Activated naive CD4-positive, alpha-beta T cell treated with anti-CD3 and anti-CD28 coated beads for 36 hours (primary cell): ENCODE measurements around the gene GLS. TPM values are rescaled to one million over a fixed set of nuclear protein-coding genes. Genes with fewer than 3 reads are reported as not detected.

Source experiments
- CTCF ChIA-PET: fragments of 350-600 bp; sonication (Branson Sonifier 250); formaldehyde crosslinking; loops from one replicate; lab custom pipeline; 2021; ENCODE audit warnings: antibody characterized with exemption; lab: Charles Lee
- DNase-seq: peaks from one replicate; pipeline ENCODE4 v3.0.0-alpha.2; 2020
- H3K27ac Mint-ChIP-seq: one replicate; pipeline ENCODE4 v1.8.0; 2021; ENCODE audit warnings: mild to moderate bottlenecking, mixed read lengths
- H3K27me3 Mint-ChIP-seq: one replicate; pipeline ENCODE4 v1.8.0; 2021; ENCODE audit warnings: low read depth, mixed read lengths
- H3K36me3 Mint-ChIP-seq: one replicate; pipeline ENCODE4 v1.8.0; 2021; ENCODE audit warnings: low read depth, mixed read lengths
- H3K4me1 Mint-ChIP-seq: one replicate; pipeline ENCODE4 v1.8.0; 2021; ENCODE audit warnings: low read depth, mixed read lengths
- H3K4me3 Mint-ChIP-seq: one replicate; pipeline ENCODE4 v1.8.0; 2021; ENCODE audit warnings: mild to moderate bottlenecking, moderate library complexity, mixed read lengths
- H3K9me3 Mint-ChIP-seq: one replicate; pipeline ENCODE4 v1.8.0; 2021; ENCODE audit warnings: mixed read lengths
- intact Hi-C: fragments of 100-400 bp; cut with micrococcal nuclease; formaldehyde crosslinking; loops from one replicate; pipeline ENCODE4 v1.15.1; 2023
- total RNA-seq, 2 experiments: library from RNA; stranded (reverse); gene quantifications; one replicate each; pipeline ENCODE4 v1.2.3, GENCODE V29; 2021

The GLS gene
- total RNA-seq, 2 experiments from 2014 or later, result 248 to 255 TPM

DNA sequence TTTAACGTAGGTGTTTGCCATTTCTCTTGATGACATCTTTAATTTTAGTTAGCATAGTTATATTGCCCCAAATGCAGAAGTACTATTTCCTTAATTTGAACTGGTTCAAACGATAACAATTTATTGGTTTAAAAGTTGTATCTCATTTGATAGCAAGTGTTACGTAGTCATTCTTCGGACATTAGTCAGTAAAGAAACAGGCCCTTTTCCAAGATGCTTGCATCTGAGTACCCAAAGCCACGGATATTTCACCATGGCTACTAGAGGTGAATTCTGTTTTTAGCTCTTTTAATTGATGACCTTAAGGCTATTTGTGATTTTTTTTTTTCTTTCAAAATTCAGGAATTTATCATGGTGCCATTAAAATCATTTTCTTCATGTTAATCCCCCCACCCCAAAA lies 32.1 kb downstream of the GLS start:
- Mint-ChIP-seq H3K9me3 (no peaks in the 10 kb centered on the region), H3K27ac (no peak overlapping the region), H3K4me3 (no peak overlapping the region), H3K4me1 (peaks cover 55% of the 10 kb centered on the region), H3K36me3 (peaks cover 49% of the 10 kb centered on the region), H3K27me3 (no peaks in the 10 kb centered on the region)
- CTCF ChIA-PET, result interaction anchor here (0.8 to 1.1 kb wide), 2 partner anchors 30 to 62 kb away, joined by 4 to 7 read pairs; no protein-coding TSS in a partner anchor
- intact Hi-C loops, result loop anchor here (1.0 kb wide), 4 partner anchors 25 to 190 kb away; no protein-coding TSS in a partner anchor
- DNase-seq, result no peak

- no peak overlapping the region for H3K27ac Mint-ChIP-seq
- no peak overlapping the region for H3K4me3 Mint-ChIP-seq
- H3K9me3 Mint-ChIP-seq, result no peaks in the 10 kb centered on the region
- peaks cover 55% of the 10 kb centered on the region for H3K36me3 Mint-ChIP-seq
- no peak for DNase-seq
- H3K27me3 Mint-ChIP-seq, result no peaks in the 10 kb centered on the region
- H3K4me1 Mint-ChIP-seq, result peaks cover 63% of the 10 kb centered on the region
- CTCF ChIA-PET, result interaction anchor here (1.0 to 1.2 kb wide), 2 partner anchors 10 to 34 kb away, joined by 3 to 5 read pairs; no protein-coding TSS in a partner anchor
- intact Hi-C loops, result no loop called here
These were observed 33.1 kb downstream of the GLS start for GRCh38 chr2:190913725-190914124.

GRCh38 chr2:190916829-190917228 lies 36.2 kb downstream of the GLS start:
- no peaks in the 10 kb centered on the region for H3K27me3 Mint-ChIP-seq
- CTCF ChIA-PET, result interaction anchor here (0.6 kb wide), 1 partner anchor 66 kb away, joined by 3 read pairs; no protein-coding TSS in a partner anchor
- peaks cover 47% of the 10 kb centered on the region for H3K4me1 Mint-ChIP-seq
- H3K27ac Mint-ChIP-seq, result no peak overlapping the region
- H3K4me3 Mint-ChIP-seq, result no peak overlapping the region
- intact Hi-C loops, result no loop called here
- H3K36me3 Mint-ChIP-seq, result peaks cover 47% of the 10 kb centered on the region
- no peaks in the 10 kb centered on the region for H3K9me3 Mint-ChIP-seq
- no peak for DNase-seq

DNA sequence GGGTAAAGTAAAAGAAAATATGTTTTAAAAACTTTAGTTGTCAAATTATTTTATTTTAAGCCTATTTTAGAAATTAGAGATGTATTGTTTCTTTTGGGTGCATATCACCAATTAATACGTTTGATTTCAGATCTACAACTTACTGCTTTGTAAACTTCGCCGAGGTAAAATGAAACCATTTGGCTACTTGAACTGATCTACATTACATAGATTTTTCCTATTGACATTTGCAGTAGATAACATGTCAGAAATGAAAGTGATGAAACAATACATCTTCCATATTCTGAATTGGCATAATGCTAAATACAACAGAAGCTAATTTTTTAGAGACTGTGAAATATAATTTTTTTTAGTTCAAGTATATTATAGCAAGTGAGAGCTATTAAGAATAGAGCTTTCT lies 39.5 kb downstream of the GLS start:
- Mint-ChIP-seq H3K27me3 (no peaks in the 10 kb centered on the region), H3K36me3 (peaks cover 52% of the 10 kb centered on the region), H3K9me3 (no peaks in the 10 kb centered on the region), H3K4me3 (no peak overlapping the region), H3K27ac (no peak overlapping the region), H3K4me1 (peaks cover 45% of the 10 kb centered on the region)
- CTCF ChIA-PET, result interaction anchor here (1.3 kb wide), 1 partner anchor 70 kb away, joined by 3 read pairs; no protein-coding TSS in a partner anchor
- intact Hi-C loops, result no loop called here
- DNase-seq, result no peak

DNA sequence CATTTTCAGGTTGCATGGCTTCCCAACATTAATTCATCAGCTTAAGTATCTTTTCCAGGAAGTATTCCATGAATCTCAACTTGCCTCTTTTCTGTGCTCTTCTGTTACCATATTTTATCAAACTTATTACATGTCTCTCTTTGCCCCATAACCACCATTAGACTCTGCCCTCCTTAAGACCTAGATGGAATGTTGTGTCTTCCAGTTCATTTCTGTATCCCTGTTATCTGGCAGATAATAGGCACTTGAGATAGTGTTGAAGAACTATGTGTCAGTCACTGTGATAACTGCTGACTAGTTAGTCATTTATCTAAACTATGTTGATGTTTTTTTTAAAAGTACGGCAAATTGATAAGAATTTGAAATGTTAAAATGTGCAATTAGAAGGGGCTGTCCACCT lies 41.8 kb downstream of the GLS start:
- Mint-ChIP-seq H3K9me3 (no peaks in the 10 kb centered on the region), H3K27ac (no peak overlapping the region), H3K4me1 (peaks cover 30% of the 10 kb centered on the region), H3K4me3 (no peak overlapping the region), H3K36me3 (peaks cover 44% of the 10 kb centered on the region), H3K27me3 (no peaks in the 10 kb centered on the region)
- intact Hi-C loops, result loop anchor here (2.0 kb wide), 1 partner anchor 78 kb away; no protein-coding TSS in a partner anchor
- no peak for DNase-seq
- CTCF ChIA-PET, result no interaction called here

DNA sequence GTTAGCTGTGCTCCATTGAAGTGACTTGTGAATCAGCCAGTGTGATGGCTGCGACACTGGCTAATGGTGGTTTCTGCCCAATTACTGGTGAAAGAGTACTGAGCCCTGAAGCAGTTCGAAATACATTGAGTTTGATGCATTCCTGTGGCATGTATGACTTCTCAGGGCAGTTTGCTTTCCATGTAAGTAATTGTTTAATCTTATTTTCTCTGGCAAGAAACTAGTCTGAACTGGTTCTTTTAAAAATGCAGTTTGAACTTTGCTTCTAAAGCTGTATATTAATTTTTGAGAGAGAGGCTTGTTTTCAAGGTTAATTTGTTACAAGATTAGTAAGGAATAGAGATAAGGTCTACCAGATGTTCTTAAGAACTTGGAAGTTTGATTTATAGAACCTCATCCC lies 46.7 kb downstream of the GLS start:
- no peak overlapping the region for H3K4me3 Mint-ChIP-seq
- CTCF ChIA-PET, result interaction anchor here (0.7 kb wide), 1 partner anchor 76 kb away, joined by 4 read pairs; no protein-coding TSS in a partner anchor
- H3K27me3 Mint-ChIP-seq, result no peaks in the 10 kb centered on the region
- intact Hi-C loops, result no loop called here
- no peak overlapping the region for H3K27ac Mint-ChIP-seq
- H3K36me3 Mint-ChIP-seq, result peaks cover 48% of the 10 kb centered on the region
- H3K4me1 Mint-ChIP-seq, result peaks cover 26% of the 10 kb centered on the region
- DNase-seq, result no peak
- no peaks in the 10 kb centered on the region for H3K9me3 Mint-ChIP-seq

DNA sequence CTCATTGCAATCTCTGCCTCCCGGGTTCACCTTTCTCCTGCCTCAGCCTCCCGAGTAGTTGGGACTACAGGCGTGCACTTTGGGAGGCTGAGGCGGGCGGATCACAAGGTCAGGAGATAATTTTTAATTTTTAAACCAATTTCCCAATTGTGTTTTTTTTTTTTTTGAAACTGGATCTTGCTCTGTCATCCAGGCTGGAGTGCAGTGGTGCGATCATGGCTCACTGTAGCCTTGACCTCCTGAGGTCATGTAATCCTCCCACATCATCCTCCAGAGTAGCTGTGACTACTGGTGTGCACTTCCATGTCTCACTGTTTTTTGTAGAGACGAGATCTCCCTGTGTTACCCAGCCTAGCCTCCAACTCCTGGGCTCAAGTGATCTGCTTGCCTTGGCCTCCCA lies 49.3 kb downstream of the GLS start:
- CTCF ChIA-PET, result no interaction called here
- no peak overlapping the region for H3K4me3 Mint-ChIP-seq
- peaks cover 36% of the 10 kb centered on the region for H3K36me3 Mint-ChIP-seq
- H3K27me3 Mint-ChIP-seq, result no peaks in the 10 kb centered on the region
- H3K27ac Mint-ChIP-seq, result peak overlapping the region; percentile 28
- peaks cover 22% of the 10 kb centered on the region for H3K4me1 Mint-ChIP-seq
- no peaks in the 10 kb centered on the region for H3K9me3 Mint-ChIP-seq
- intact Hi-C loops, result loop anchor here (5.0 kb wide), 1 partner anchor 37 kb away; no protein-coding TSS in a partner anchor
- no peak for DNase-seq

GRCh38 chr2:190930411-190930810 lies 49.8 kb downstream of the GLS start:
- Mint-ChIP-seq H3K27me3 (no peaks in the 10 kb centered on the region), H3K27ac (no peak overlapping the region), H3K4me1 (peaks cover 22% of the 10 kb centered on the region), H3K36me3 (peaks cover 33% of the 10 kb centered on the region), H3K4me3 (no peak overlapping the region), H3K9me3 (no peaks in the 10 kb centered on the region)
- DNase-seq, result no peak
- intact Hi-C loops, result loop anchor here (5.0 kb wide), 1 partner anchor 37 kb away; no protein-coding TSS in a partner anchor
- CTCF ChIA-PET, result interaction anchor here (0.7 kb wide), 1 partner anchor 17 kb away, joined by 3 read pairs; no protein-coding TSS in a partner anchor

DNA sequence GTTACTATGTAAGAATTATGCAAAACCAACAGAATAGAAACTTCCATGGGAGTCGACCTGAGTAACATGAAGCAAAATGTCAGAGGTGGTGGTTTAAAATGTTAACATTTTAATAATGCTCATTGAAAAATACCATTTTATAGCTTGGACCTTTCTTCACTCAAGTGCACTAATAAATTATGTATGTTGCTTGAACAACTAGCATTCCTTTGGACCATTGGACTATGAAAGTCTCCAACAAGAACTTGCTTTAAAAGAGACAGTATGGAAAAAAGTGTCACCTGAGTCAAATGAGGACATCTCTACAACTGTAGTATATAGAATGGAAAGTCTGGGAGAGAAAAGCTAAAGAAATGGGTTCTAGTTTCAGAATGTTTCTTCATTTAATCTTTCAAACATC lies 51.9 kb downstream of the GLS start:
- CTCF ChIA-PET, result interaction anchor here (0.7 to 2.0 kb wide), 4 partner anchors 15 to 152 kb away, joined by 3 to 7 read pairs (median 4); no protein-coding TSS in a partner anchor
- no peak overlapping the region for H3K4me3 Mint-ChIP-seq
- H3K27me3 Mint-ChIP-seq, result no peaks in the 10 kb centered on the region
- intact Hi-C loops, result loop anchor here (5.0 kb wide), 1 partner anchor 35 kb away; no protein-coding TSS in a partner anchor
- no peaks in the 10 kb centered on the region for H3K9me3 Mint-ChIP-seq
- no peak for DNase-seq
- H3K27ac Mint-ChIP-seq, result no peak overlapping the region
- peaks cover 24% of the 10 kb centered on the region for H3K4me1 Mint-ChIP-seq
- H3K36me3 Mint-ChIP-seq, result peaks cover 27% of the 10 kb centered on the region

GRCh38 chr2:190933361-190933760 lies 52.7 kb downstream of the GLS start:
- CTCF ChIA-PET, result interaction anchor here (0.7 to 2.0 kb wide), 3 partner anchors 14 to 83 kb away, joined by 3 to 7 read pairs (median 4); no protein-coding TSS in a partner anchor
- no peaks in the 10 kb centered on the region for H3K9me3 Mint-ChIP-seq
- no peaks in the 10 kb centered on the region for H3K27me3 Mint-ChIP-seq
- no peak for DNase-seq
- H3K4me1 Mint-ChIP-seq, result peaks cover 24% of the 10 kb centered on the region
- H3K4me3 Mint-ChIP-seq, result no peak overlapping the region
- H3K27ac Mint-ChIP-seq, result no peak overlapping the region
- peaks cover 27% of the 10 kb centered on the region for H3K36me3 Mint-ChIP-seq
- intact Hi-C loops, result loop anchor here (5.0 kb wide), 1 partner anchor 34 kb away; no protein-coding TSS in a partner anchor

DNA sequence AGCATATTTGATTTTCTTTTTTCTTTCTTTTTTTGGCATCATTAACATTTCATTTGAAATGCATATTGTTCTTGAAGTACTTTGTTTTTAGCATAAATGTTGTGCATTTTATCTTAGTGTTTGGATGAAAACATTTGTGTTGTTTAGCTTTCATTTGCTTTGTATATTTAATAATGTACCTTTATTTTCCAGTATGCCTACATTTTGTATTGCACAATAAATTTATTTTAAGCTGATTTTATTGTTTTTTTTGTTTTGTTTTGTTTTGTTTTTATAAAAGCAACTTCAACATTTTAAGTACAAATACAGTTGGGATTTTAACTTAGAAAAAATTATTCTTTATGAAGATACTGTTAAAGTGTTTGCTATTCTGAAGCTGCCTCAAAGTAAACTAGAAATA lies 54.4 kb downstream of the GLS start:
- no peak for DNase-seq
- CTCF ChIA-PET, result interaction anchor here (0.6 to 1.0 kb wide), 3 partner anchors 11 to 60 kb away, joined by 3 to 4 read pairs (median 3); no protein-coding TSS in a partner anchor
- no peak overlapping the region for H3K4me3 Mint-ChIP-seq
- H3K27me3 Mint-ChIP-seq, result no peaks in the 10 kb centered on the region
- peaks cover 30% of the 10 kb centered on the region for H3K4me1 Mint-ChIP-seq
- peaks cover 17% of the 10 kb centered on the region for H3K36me3 Mint-ChIP-seq
- intact Hi-C loops, result no loop called here
- H3K27ac Mint-ChIP-seq, result no peak overlapping the region
- H3K9me3 Mint-ChIP-seq, result no peaks in the 10 kb centered on the region

DNA sequence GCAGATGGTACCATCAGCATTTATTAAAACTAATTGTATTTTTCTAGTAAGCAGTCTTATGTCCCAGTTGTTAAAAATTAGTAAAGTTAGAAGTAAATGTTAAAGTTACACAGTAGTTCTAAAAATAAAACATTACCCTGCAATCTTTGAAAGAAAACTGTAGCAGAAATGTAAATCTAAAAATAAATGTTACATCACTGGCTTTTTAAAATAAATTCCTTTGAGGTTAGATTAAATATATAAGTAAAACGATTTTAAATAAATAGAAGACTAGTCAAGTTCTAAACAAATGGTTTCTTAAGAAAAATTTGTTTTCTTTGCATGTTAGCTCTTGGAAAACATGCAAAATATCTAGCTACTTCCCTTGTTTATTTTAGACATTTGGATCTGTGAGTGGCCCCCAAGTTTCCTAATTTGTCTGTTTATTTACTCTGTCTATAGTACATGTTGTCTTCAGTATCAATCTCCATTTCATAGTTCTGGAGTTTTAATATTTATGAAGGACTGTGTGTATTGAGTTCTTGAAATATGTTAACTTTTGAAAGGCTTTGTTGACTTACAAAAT lies 58.2 kb downstream of the GLS start:
- H3K4me3 Mint-ChIP-seq, result no peak overlapping the region
- peaks cover 15% of the 10 kb centered on the region for H3K4me1 Mint-ChIP-seq
- intact Hi-C loops, result no loop called here
- CTCF ChIA-PET, result interaction anchor here (1.0 kb wide), 1 partner anchor 9 kb away, joined by 3 read pairs; no protein-coding TSS in a partner anchor
- H3K36me3 Mint-ChIP-seq, result peaks cover 5% of the 10 kb centered on the region
- H3K9me3 Mint-ChIP-seq, result no peaks in the 10 kb centered on the region
- no peaks in the 10 kb centered on the region for H3K27me3 Mint-ChIP-seq
- no peak for DNase-seq
- H3K27ac Mint-ChIP-seq, result peak overlapping the region; percentile 56
